ENCODE data around the gene BCAS4.

Gene BCAS4

DNA sequence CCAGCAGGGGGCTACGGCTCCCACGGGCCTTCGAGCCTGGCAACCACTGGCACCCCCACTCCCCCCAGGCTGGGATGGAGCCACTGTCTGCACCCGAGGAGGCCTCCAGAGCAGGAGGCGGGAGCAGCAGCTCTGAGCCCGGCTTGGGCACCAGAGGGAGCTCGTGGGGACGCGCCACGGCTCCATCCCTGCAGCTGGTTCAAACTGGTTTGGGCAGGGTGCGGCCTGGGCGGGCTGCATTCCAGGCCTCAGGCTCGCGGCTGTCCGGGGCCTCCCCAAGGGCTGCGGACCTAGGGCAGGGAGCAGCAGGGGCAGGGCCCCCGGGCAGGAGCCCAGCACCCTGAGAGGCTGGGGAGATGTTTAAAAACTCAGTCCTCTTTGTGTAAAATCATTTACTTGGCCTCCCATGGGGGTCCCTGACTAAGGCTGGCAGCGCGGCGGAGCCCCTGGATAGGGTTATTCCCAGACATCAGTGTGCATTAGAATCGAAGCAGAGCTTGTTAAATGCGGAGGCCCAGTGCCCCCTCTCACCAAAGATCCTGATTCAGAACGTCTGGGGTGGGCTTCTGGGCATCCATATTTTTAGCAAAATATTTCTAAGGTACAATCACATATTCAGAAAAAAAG lies 4.1 kb upstream of the BCAS4 start (continued):
- TF ChIP-seq, protein P1, sequence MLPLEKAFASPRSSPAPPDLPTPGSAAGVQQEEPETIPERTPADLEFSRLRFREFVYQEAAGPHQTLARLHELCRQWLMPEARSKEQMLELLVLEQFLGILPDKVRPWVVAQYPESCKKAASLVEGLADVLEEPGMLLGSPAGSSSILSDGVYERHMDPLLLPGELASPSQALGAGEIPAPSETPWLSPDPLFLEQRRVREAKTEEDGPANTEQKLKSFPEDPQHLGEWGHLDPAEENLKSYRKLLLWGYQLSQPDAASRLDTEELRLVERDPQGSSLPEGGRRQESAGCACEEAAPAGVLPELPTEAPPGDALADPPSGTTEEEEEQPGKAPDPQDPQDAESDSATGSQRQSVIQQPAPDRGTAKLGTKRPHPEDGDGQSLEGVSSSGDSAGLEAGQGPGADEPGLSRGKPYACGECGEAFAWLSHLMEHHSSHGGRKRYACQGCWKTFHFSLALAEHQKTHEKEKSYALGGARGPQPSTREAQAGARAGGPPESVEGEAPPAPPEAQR (tag by site-specific recombination; IDR thresholded peaks at IDR 0.05) = no peak
- peak; percentile 54; the same call in 1 of the 2 replicates for TF ChIP-seq ZNF394 (tag by site-specific recombination; IDR thresholded peaks at IDR 0.05; ENCODE audit: borderline replicate concordance)
- TF ChIP-seq ZSCAN16 (tag by site-specific recombination; IDR thresholded peaks at IDR 0.05) = no peak
- TF ChIP-seq, protein P2, sequence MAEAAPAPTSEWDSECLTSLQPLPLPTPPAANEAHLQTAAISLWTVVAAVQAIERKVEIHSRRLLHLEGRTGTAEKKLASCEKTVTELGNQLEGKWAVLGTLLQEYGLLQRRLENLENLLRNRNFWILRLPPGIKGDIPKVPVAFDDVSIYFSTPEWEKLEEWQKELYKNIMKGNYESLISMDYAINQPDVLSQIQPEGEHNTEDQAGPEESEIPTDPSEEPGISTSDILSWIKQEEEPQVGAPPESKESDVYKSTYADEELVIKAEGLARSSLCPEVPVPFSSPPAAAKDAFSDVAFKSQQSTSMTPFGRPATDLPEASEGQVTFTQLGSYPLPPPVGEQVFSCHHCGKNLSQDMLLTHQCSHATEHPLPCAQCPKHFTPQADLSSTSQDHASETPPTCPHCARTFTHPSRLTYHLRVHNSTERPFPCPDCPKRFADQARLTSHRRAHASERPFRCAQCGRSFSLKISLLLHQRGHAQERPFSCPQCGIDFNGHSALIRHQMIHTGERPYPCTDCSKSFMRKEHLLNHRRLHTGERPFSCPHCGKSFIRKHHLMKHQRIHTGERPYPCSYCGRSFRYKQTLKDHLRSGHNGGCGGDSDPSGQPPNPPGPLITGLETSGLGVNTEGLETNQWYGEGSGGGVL (tag by site-specific recombination; IDR thresholded peaks at IDR 0.05) = no peak; the same call in 1 of the 2 replicates
- TF ChIP-seq, protein P3, sequence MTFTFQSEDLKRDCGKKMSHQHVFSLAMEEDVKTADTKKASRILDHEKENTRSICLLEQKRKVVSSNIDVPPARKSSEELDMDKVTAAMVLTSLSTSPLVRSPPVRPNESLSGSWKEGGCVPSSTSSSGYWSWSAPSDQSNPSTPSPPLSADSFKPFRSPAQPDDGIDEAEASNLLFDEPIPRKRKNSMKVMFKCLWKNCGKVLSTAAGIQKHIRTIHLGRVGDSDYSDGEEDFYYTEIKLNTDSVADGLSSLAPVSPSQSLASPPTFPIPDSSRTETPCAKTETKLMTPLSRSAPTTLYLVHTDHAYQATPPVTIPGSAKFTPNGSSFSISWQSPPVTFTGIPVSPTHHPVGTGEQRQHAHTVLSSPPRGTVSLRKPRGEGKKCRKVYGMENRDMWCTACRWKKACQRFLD (tag by site-specific recombination; IDR thresholded peaks at IDR 0.05) = no peak
- peak; percentile 95 for TF ChIP-seq KLF7 (tag by site-specific recombination; IDR thresholded peaks at IDR 0.05; ENCODE audit: borderline replicate concordance)
- peak; percentile 43; the same call in 1 of the 2 replicates for TF ChIP-seq YY1 (tag by site-specific recombination; IDR thresholded peaks at IDR 0.05)
- TF ChIP-seq, protein P4, sequence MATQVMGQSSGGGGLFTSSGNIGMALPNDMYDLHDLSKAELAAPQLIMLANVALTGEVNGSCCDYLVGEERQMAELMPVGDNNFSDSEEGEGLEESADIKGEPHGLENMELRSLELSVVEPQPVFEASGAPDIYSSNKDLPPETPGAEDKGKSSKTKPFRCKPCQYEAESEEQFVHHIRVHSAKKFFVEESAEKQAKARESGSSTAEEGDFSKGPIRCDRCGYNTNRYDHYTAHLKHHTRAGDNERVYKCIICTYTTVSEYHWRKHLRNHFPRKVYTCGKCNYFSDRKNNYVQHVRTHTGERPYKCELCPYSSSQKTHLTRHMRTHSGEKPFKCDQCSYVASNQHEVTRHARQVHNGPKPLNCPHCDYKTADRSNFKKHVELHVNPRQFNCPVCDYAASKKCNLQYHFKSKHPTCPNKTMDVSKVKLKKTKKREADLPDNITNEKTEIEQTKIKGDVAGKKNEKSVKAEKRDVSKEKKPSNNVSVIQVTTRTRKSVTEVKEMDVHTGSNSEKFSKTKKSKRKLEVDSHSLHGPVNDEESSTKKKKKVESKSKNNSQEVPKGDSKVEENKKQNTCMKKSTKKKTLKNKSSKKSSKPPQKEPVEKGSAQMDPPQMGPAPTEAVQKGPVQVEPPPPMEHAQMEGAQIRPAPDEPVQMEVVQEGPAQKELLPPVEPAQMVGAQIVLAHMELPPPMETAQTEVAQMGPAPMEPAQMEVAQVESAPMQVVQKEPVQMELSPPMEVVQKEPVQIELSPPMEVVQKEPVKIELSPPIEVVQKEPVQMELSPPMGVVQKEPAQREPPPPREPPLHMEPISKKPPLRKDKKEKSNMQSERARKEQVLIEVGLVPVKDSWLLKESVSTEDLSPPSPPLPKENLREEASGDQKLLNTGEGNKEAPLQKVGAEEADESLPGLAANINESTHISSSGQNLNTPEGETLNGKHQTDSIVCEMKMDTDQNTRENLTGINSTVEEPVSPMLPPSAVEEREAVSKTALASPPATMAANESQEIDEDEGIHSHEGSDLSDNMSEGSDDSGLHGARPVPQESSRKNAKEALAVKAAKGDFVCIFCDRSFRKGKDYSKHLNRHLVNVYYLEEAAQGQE (tag by site-specific recombination; IDR thresholded peaks at IDR 0.05) = peak; percentile 12; the same call in 1 of the 2 replicates
- TF ChIP-seq ZSCAN30 (tag by site-specific recombination; IDR thresholded peaks at IDR 0.05) = peak; percentile 100
- TF ChIP-seq, protein P5, sequence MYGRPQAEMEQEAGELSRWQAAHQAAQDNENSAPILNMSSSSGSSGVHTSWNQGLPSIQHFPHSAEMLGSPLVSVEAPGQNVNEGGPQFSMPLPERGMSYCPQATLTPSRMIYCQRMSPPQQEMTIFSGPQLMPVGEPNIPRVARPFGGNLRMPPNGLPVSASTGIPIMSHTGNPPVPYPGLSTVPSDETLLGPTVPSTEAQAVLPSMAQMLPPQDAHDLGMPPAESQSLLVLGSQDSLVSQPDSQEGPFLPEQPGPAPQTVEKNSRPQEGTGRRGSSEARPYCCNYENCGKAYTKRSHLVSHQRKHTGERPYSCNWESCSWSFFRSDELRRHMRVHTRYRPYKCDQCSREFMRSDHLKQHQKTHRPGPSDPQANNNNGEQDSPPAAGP (tag by site-specific recombination; IDR thresholded peaks at IDR 0.05) = peak; percentile 82
- TF ChIP-seq BCL11A (tag by site-specific recombination; IDR thresholded peaks at IDR 0.05; ENCODE audit: low read depth) = peak; percentile 34; the same call in 1 of the 2 replicates
- TF ChIP-seq ZNF768 (tag by site-specific recombination; IDR thresholded peaks at IDR 0.05) = no peak
- peak; percentile 100 for TF ChIP-seq ZXDB (tag by site-specific recombination; IDR thresholded peaks at IDR 0.05)
- peak; percentile 95 for TF ChIP-seq KLF1 (tag by site-specific recombination; IDR thresholded peaks at IDR 0.05)
- TF ChIP-seq ZNF585B (tag by site-specific recombination; IDR thresholded peaks at IDR 0.05) = no peak
- no peak for TF ChIP-seq ZNF223 (tag by site-specific recombination; IDR thresholded peaks at IDR 0.05)
- TF ChIP-seq, protein P6, sequence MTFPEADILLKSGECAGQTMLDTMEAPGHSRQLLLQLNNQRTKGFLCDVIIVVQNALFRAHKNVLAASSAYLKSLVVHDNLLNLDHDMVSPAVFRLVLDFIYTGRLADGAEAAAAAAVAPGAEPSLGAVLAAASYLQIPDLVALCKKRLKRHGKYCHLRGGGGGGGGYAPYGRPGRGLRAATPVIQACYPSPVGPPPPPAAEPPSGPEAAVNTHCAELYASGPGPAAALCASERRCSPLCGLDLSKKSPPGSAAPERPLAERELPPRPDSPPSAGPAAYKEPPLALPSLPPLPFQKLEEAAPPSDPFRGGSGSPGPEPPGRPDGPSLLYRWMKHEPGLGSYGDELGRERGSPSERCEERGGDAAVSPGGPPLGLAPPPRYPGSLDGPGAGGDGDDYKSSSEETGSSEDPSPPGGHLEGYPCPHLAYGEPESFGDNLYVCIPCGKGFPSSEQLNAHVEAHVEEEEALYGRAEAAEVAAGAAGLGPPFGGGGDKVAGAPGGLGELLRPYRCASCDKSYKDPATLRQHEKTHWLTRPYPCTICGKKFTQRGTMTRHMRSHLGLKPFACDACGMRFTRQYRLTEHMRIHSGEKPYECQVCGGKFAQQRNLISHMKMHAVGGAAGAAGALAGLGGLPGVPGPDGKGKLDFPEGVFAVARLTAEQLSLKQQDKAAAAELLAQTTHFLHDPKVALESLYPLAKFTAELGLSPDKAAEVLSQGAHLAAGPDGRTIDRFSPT (tag by site-specific recombination; IDR thresholded peaks at IDR 0.05) = peak; percentile 94
- no peak for TF ChIP-seq KLF10 (tag by site-specific recombination; IDR thresholded peaks at IDR 0.05)
- no peak for TF ChIP-seq ZNF211 (tag by site-specific recombination; IDR thresholded peaks at IDR 0.05; ENCODE audit: low read depth)
- no peak for TF ChIP-seq ZNF791 (tag by site-specific recombination; IDR thresholded peaks at IDR 0.05)
- TF ChIP-seq ZNF560 (tag by site-specific recombination; IDR thresholded peaks at IDR 0.05; ENCODE audit: borderline replicate concordance) = no peak
- no peak for TF ChIP-seq ZNF155 (tag by site-specific recombination; IDR thresholded peaks at IDR 0.05)
- TF ChIP-seq ZNF473 (tag by site-specific recombination; IDR thresholded peaks at IDR 0.05) = no peak
- no peak for TF ChIP-seq GLI2 (tag by site-specific recombination; IDR thresholded peaks at IDR 0.05; ENCODE audit: borderline replicate concordance, low read depth)
- no peak for TF ChIP-seq GLI4 (tag by site-specific recombination; IDR thresholded peaks at IDR 0.05)
- no peak for TF ChIP-seq ZNF274 (IDR thresholded peaks at IDR 0.05; ENCODE audit: low read length)
- TF ChIP-seq ZNF274 (tag by site-specific recombination; IDR thresholded peaks at IDR 0.05; ENCODE audit: borderline replicate concordance) = no peak
